HEK293 (cell line): Measurements from ENCODE around the gene ARPC4.

Experiments used
- CTCF ChIA-PET: fragments of 350-600 bp; formaldehyde crosslinking; extraction: SDS; loops from one replicate; lab custom pipeline; 2021; ENCODE audit warnings: antibody characterized with exemption; lab: Yijun Ruan, JAX
- POLR2A ChIA-PET: fragments of 300-600 bp; formaldehyde crosslinking; extraction: SDS; loops from one replicate; lab custom pipeline; 2020; ENCODE audit warnings: antibody characterized with exemption, inconsistent platforms; lab: Yijun Ruan, JAX
- H3K27ac ChIP-seq: fragments of 200-500 bp; sonication (Bioruptor generic); 2 replicates; pipeline ENCODE4 v1.5.1; 2014; ENCODE audit warnings: low read depth, low read length, control low read depth, inconsistent platforms; ENCODE audit errors: extremely low read depth
- H3K36me3 ChIP-seq, 2 experiments: fragments of 200-500 bp in 1 of 2; sonication (Bioruptor generic) in 1 of 2; 1 replicate in 1 of 2; 2 replicates in 1 of 2; pipeline ENCODE4 v1.5.1; 2014 to 2017; ENCODE audit warnings: inconsistent platforms in 2 of 2, low read length in 2 of 2; ENCODE audit not compliant: control insufficient read depth in 2 of 2, insufficient read depth in 1 of 2
- H3K4me1 ChIP-seq: fragments of 200-500 bp; sonication (Bioruptor generic); 2 replicates; pipeline ENCODE4 v1.5.1; 2014; ENCODE audit warnings: mild to moderate bottlenecking, low read length, inconsistent platforms; ENCODE audit not compliant: control insufficient read depth, insufficient read depth
- H3K4me3 ChIP-seq: 2 replicates; pipeline ENCODE4 v1.5.1; 2011; ENCODE audit warnings: low read depth, mild to moderate bottlenecking, control low read depth, low read length, moderate library complexity
- H3K9me3 ChIP-seq: fragments of 200-500 bp; sonication (Bioruptor generic); 2 replicates; pipeline ENCODE4 v1.5.1; 2014; ENCODE audit warnings: low read depth, low read length, inconsistent platforms; ENCODE audit not compliant: control insufficient read depth, insufficient read depth
- GLIS1 ChIP-seq: fragments of 450-650 bp; formaldehyde crosslinking; IDR thresholded peaks from 2 replicates; pipeline ENCODE4 v1.5.1; 2016; ENCODE audit warnings: missing biosample characterization, missing genetic modification characterization
- KLF8 ChIP-seq: fragments of 450-650 bp; formaldehyde crosslinking; IDR thresholded peaks from 2 replicates; pipeline ENCODE4 v1.5.1; 2016; ENCODE audit warnings: missing biosample characterization, missing genetic modification characterization
- OSR2 ChIP-seq: fragments of 450-650 bp; formaldehyde crosslinking; IDR thresholded peaks from 2 replicates; pipeline ENCODE4 v1.5.1; 2016; ENCODE audit warnings: missing biosample characterization, missing genetic modification characterization
- PRDM1 ChIP-seq: fragments of 450-650 bp; formaldehyde crosslinking; IDR thresholded peaks from 2 replicates; pipeline ENCODE4; 2016; ENCODE audit warnings: missing biosample characterization, missing genetic modification characterization
- SCRT1 ChIP-seq: fragments of 450-650 bp; formaldehyde crosslinking; IDR thresholded peaks from 2 replicates; pipeline ENCODE4 v1.5.1; 2016; ENCODE audit warnings: missing biosample characterization, missing genetic modification characterization, borderline replicate concordance
- SP7 ChIP-seq: fragments of 450-650 bp; formaldehyde crosslinking; IDR thresholded peaks from 2 replicates; pipeline ENCODE4 v1.5.1; 2016; ENCODE audit warnings: missing biosample characterization, missing genetic modification characterization
- YY1 ChIP-seq: fragments of 450-650 bp; formaldehyde crosslinking; IDR thresholded peaks from 2 replicates; pipeline ENCODE4 v1.5.1; 2018; ENCODE audit warnings: missing biosample characterization, missing genetic modification characterization
- ZBTB1 ChIP-seq: fragments of 450-650 bp; formaldehyde crosslinking; IDR thresholded peaks from 2 replicates; pipeline ENCODE4 v1.5.1; 2016; ENCODE audit warnings: missing biosample characterization, missing genetic modification characterization
- ZBTB48 ChIP-seq: fragments of 450-650 bp; formaldehyde crosslinking; IDR thresholded peaks from 2 replicates; pipeline ENCODE4 v1.5.1; 2016; ENCODE audit warnings: missing biosample characterization, missing genetic modification characterization
- ZEB2 ChIP-seq: fragments of 450-650 bp; formaldehyde crosslinking; IDR thresholded peaks from 2 replicates; pipeline ENCODE4 v1.5.1; 2016; ENCODE audit warnings: missing biosample characterization, missing genetic modification characterization
- ZFP41 ChIP-seq: fragments of 450-650 bp; formaldehyde crosslinking; IDR thresholded peaks from 2 replicates; pipeline ENCODE4 v1.5.1; 2016; ENCODE audit warnings: missing biosample characterization, missing genetic modification characterization, borderline replicate concordance
- ZNF121 ChIP-seq: fragments of 450-650 bp; formaldehyde crosslinking; IDR thresholded peaks from 2 replicates; pipeline ENCODE4 v1.5.1; 2016; ENCODE audit warnings: missing biosample characterization, missing genetic modification characterization
- ZNF23 ChIP-seq: fragments of 450-650 bp; formaldehyde crosslinking; IDR thresholded peaks from 2 replicates; pipeline ENCODE4 v1.5.1; 2016; ENCODE audit warnings: missing biosample characterization, missing genetic modification characterization, borderline replicate concordance
- ZNF266 ChIP-seq: fragments of 450-650 bp; formaldehyde crosslinking; IDR thresholded peaks from 2 replicates; pipeline ENCODE4 v1.5.1; 2016; ENCODE audit warnings: missing biosample characterization, missing genetic modification characterization, low read depth
- ZNF335 ChIP-seq: fragments of 450-650 bp; formaldehyde crosslinking; conservative IDR thresholded peaks from 2 replicates; pipeline ENCODE4 v1.5.1; 2016; ENCODE audit warnings: missing biosample characterization, missing genetic modification characterization
- ZNF341 ChIP-seq: fragments of 450-650 bp; formaldehyde crosslinking; IDR thresholded peaks from 2 replicates; pipeline ENCODE4; 2016; ENCODE audit warnings: low read depth, missing biosample characterization, missing genetic modification characterization
- ZNF521 ChIP-seq: fragments of 450-650 bp; formaldehyde crosslinking; IDR thresholded peaks from 2 replicates; pipeline ENCODE4 v1.5.1; 2017; ENCODE audit warnings: missing biosample characterization, mild to moderate bottlenecking, missing genetic modification characterization
- ZNF555 ChIP-seq: fragments of 450-650 bp; formaldehyde crosslinking; conservative IDR thresholded peaks from 2 replicates; pipeline ENCODE4 v1.5.1; 2017; ENCODE audit warnings: missing biosample characterization, mild to moderate bottlenecking, missing genetic modification characterization, inconsistent platforms
- ZNF558 ChIP-seq: fragments of 450-650 bp; formaldehyde crosslinking; IDR thresholded peaks from 2 replicates; pipeline ENCODE4 v1.5.1; 2016; ENCODE audit warnings: missing biosample characterization, missing genetic modification characterization
- TF ChIP-seq, protein P1 (sequence below): fragments of 450-650 bp; formaldehyde crosslinking; IDR thresholded peaks from 2 replicates; pipeline ENCODE4 v1.5.1; 2016; ENCODE audit warnings: missing biosample characterization, missing genetic modification characterization
- TF ChIP-seq, protein P2 (sequence below): fragments of 450-650 bp; formaldehyde crosslinking; IDR thresholded peaks from 2 replicates; pipeline ENCODE4 v1.5.1; 2016; ENCODE audit warnings: missing biosample characterization, missing genetic modification characterization
- TF ChIP-seq, protein P3 (sequence below): fragments of 450-650 bp; formaldehyde crosslinking; IDR thresholded peaks from 2 replicates; pipeline ENCODE4 v1.5.1; 2017; ENCODE audit warnings: missing biosample characterization, missing genetic modification characterization
- TF ChIP-seq, protein P4 (sequence below): fragments of 450-650 bp; formaldehyde crosslinking; IDR thresholded peaks from 2 replicates; pipeline ENCODE4 v1.5.1; 2016; ENCODE audit warnings: missing biosample characterization, missing genetic modification characterization, borderline replicate concordance
- TF ChIP-seq, protein P5 (sequence below): fragments of 450-650 bp; formaldehyde crosslinking; IDR thresholded peaks from 2 replicates; pipeline ENCODE4 v1.5.1; 2017; ENCODE audit warnings: missing biosample characterization, mild to moderate bottlenecking, missing genetic modification characterization, moderate library complexity
- TF ChIP-seq, protein P6 (sequence below): fragments of 450-650 bp; formaldehyde crosslinking; IDR thresholded peaks from 2 replicates; pipeline ENCODE4 v1.5.1; 2016; ENCODE audit warnings: missing biosample characterization, missing genetic modification characterization

The ARPC4 gene

DNA sequence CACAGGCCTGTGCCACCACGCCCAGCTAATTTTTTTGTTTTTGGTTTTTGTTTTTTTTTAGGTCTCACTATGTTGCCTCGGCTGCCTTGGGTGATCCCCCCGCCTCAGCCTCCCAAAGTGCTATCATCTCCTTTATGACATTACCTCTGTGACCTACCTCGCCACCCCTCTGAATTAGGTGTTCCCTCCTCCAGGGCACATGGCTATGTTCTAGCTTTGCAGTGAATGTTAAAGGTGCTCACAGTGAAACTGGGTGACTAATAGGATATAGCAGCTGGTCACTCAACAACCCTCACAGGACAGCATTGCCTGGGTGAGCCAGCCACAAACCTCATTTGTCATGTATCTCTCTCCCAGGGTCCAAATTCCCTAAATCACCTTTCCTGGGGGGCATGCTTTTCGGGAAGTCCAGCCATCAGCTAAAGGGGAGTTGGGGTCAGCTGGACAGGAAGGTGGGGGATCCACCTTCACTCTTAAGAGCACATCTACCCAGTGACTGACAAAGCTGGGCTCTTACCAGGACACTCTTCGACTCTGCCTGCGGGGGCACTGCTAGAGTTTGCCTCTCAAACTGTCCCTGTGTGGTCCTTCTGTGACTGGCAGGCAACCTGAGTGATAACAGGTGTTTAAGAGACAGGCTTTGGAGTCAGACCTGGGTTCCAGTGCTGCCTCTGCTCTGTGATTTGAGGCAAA lies 15.6 kb downstream of the ARPC4 start (continued):
- peak; percentile 89 for TF ChIP-seq GLIS1 (tag by site-specific recombination)
- TF ChIP-seq ZNF558 (tag by site-specific recombination), result no peak
- peak; percentile 16; the same call in 1 of the 2 replicates for TF ChIP-seq ZNF341 (tag by site-specific recombination)
- no peak for TF ChIP-seq ZNF555 (tag by site-specific recombination)
- TF ChIP-seq ZNF335 (tag by site-specific recombination), result no peak
- TF ChIP-seq SCRT1, result peak; percentile 46; the same call in 1 of the 2 replicates
- TF ChIP-seq, protein P1, sequence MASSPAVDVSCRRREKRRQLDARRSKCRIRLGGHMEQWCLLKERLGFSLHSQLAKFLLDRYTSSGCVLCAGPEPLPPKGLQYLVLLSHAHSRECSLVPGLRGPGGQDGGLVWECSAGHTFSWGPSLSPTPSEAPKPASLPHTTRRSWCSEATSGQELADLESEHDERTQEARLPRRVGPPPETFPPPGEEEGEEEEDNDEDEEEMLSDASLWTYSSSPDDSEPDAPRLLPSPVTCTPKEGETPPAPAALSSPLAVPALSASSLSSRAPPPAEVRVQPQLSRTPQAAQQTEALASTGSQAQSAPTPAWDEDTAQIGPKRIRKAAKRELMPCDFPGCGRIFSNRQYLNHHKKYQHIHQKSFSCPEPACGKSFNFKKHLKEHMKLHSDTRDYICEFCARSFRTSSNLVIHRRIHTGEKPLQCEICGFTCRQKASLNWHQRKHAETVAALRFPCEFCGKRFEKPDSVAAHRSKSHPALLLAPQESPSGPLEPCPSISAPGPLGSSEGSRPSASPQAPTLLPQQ (tag by site-specific recombination), result no peak
- TF ChIP-seq, protein P2, sequence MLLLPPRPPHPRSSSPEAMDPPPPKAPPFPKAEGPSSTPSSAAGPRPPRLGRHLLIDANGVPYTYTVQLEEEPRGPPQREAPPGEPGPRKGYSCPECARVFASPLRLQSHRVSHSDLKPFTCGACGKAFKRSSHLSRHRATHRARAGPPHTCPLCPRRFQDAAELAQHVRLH (tag by site-specific recombination), result no peak
- 0 out of 2 replicates have a peak, but pooled peaks have one; percentile 7 for TF ChIP-seq OSR2 (tag by site-specific recombination)
- TF ChIP-seq, protein P3, sequence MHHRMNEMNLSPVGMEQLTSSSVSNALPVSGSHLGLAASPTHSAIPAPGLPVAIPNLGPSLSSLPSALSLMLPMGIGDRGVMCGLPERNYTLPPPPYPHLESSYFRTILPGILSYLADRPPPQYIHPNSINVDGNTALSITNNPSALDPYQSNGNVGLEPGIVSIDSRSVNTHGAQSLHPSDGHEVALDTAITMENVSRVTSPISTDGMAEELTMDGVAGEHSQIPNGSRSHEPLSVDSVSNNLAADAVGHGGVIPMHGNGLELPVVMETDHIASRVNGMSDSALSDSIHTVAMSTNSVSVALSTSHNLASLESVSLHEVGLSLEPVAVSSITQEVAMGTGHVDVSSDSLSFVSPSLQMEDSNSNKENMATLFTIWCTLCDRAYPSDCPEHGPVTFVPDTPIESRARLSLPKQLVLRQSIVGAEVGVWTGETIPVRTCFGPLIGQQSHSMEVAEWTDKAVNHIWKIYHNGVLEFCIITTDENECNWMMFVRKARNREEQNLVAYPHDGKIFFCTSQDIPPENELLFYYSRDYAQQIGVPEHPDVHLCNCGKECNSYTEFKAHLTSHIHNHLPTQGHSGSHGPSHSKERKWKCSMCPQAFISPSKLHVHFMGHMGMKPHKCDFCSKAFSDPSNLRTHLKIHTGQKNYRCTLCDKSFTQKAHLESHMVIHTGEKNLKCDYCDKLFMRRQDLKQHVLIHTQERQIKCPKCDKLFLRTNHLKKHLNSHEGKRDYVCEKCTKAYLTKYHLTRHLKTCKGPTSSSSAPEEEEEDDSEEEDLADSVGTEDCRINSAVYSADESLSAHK, result no peak
- no peak for TF ChIP-seq ZNF521 (tag by site-specific recombination)

DNA sequence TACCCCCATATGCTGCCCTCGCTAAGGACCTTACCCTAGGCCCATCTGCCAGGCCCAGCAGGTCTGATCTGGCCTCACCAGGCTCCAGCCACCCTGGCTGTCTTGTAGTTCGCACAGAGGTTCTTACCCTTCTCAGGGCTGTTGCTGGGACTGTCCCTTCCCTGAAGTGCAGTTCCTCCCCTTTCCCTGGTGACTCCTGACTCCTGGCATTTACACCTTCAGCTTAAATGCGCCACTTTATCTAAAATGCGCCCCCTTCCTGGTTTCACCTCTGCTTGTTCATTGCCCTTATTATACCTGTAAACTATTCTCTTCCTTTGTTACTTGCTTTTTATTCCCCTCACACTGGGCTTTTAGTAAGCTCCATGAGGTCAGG lies 16.3 kb downstream of the ARPC4 start:
- TF ChIP-seq ZEB2 (tag by site-specific recombination), result no peak
- peak; percentile 59 for TF ChIP-seq ZNF341 (tag by site-specific recombination)
- 0 out of 2 replicates have a peak, but pooled peaks have one; percentile 44 for TF ChIP-seq ZBTB48 (tag by site-specific recombination)
- no peak for TF ChIP-seq KLF8 (tag by site-specific recombination)
- TF ChIP-seq, protein P4, sequence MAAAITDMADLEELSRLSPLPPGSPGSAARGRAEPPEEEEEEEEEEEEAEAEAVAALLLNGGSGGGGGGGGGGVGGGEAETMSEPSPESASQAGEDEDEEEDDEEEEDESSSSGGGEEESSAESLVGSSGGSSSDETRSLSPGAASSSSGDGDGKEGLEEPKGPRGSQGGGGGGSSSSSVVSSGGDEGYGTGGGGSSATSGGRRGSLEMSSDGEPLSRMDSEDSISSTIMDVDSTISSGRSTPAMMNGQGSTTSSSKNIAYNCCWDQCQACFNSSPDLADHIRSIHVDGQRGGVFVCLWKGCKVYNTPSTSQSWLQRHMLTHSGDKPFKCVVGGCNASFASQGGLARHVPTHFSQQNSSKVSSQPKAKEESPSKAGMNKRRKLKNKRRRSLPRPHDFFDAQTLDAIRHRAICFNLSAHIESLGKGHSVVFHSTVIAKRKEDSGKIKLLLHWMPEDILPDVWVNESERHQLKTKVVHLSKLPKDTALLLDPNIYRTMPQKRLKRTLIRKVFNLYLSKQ (tag by site-specific recombination), result no peak
- no peak for TF ChIP-seq PRDM1 (tag by site-specific recombination)
- no peak for TF ChIP-seq ZNF266
- no peak for TF ChIP-seq ZFP41 (tag by site-specific recombination)
- TF ChIP-seq ZBTB1 (tag by site-specific recombination), result no peak
- TF ChIP-seq, protein P5, sequence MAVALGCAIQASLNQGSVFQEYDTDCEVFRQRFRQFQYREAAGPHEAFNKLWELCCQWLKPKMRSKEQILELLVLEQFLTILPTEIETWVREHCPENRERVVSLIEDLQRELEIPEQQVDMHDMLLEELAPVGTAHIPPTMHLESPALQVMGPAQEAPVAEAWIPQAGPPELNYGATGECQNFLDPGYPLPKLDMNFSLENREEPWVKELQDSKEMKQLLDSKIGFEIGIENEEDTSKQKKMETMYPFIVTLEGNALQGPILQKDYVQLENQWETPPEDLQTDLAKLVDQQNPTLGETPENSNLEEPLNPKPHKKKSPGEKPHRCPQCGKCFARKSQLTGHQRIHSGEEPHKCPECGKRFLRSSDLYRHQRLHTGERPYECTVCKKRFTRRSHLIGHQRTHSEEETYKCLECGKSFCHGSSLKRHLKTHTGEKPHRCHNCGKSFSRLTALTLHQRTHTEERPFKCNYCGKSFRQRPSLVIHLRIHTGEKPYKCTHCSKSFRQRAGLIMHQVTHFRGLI (tag by site-specific recombination), result no peak
- TF ChIP-seq ZNF335 (tag by site-specific recombination), result peak; percentile 67
- TF ChIP-seq ZNF121, result no peak
- TF ChIP-seq, protein P6, sequence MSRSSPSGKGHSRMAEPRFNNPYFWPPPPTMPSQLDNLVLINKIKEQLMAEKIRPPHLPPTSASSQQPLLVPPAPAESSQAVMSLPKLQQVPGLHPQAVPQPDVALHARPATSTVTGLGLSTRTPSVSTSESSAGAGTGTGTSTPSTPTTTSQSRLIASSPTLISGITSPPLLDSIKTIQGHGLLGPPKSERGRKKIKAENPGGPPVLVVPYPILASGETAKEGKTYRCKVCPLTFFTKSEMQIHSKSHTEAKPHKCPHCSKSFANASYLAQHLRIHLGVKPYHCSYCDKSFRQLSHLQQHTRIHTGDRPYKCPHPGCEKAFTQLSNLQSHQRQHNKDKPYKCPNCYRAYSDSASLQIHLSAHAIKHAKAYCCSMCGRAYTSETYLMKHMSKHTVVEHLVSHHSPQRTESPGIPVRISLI (tag by site-specific recombination), result no peak
- TF ChIP-seq YY1 (tag by site-specific recombination), result no peak
- no peak for TF ChIP-seq ZNF23 (tag by site-specific recombination)
- peak; percentile 29; the same call in 1 of the 2 replicates for TF ChIP-seq SP7 (tag by site-specific recombination)
- peaks cover 6% of the 10 kb centered on the region; the same call in 1 of the 2 replicates for H3K4me1 ChIP-seq
- ChIA-PET CTCF (interaction anchor here (0.6 to 1.1 kb wide), 3 partner anchors 13 to 306 kb away, joined by 4 to 7 read pairs (median 4); no protein-coding TSS in a partner anchor), POLR2A (interaction anchor here (0.6 to 3.6 kb wide), 3 partner anchors 12 to 78 kb away, joined by 3 to 18 read pairs (median 4); partner anchors contain the start of genes ARPC4, BRPF1 and TADA3)
- no peaks in the 10 kb centered on the region for H3K9me3 ChIP-seq
- H3K4me3 ChIP-seq, result no peak overlapping the region
- peaks cover 8 to 77% of the 10 kb centered on the region in 2 experiments for H3K36me3 ChIP-seq
- peak overlapping the region; percentile 76 for H3K27ac ChIP-seq
